ENCODE results near the gene TXNDC5.
A peak's percentile ranks its signal among the peaks of the same experiment; 100 is the strongest.

The TXNDC5 gene

DNA sequence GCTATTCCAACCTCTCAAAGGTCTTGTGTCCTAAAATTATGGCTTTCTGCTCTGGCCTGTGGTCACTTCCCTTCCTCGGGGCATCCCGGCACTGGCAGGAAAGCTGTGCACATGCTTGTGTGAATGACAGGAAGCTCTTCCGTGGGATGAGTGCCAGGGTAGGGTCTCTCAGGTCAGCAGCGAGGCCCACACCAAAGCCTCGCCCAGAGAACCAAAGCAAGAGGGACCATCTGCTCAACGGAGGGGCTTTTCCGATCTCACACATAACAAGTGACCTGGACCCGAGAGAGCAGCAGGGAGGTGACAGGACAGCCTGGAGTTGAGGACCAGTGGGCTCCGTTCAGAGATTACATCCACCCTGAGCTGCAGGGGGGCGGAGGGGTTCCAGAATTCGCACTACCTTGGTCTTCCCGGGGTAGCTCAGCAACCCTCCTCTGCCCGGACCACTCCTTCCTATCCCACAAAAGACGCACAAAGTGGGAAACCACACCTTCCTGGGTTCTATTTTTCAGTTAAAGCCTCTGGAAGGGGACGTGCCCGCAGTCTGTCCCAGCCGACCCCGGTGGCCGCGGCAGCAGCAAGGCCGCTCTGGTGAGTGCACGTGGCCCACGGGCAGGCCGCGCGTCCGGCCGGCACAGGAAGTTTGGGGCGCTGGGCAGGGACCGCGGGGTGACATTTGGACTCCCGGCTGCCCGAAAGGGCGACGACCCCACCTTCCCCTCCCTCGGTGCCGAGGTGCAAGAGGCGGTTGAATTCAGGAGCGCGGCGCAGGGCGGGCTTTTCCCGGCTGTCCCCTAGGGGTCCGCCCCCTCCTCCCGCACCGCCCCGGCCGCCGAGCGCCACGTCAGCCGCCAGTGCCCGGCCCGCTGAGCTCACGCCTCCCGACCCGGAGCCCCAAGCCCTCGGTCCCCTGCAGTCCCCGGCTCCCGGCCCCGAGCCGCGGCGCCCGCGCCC lies 988 bp downstream of the TXNDC5 start:
- no peaks in the 10 kb centered on the region for H3K27me3 ChIP-seq (replicated peaks; ENCODE audit: insufficient read depth, low read length)
- TF ChIP-seq EZH2phosphoT487 (IDR thresholded peaks at IDR 0.05; ENCODE audit: low read length) (no peak), EZH2 (optimal IDR thresholded peaks at IDR 0.05; ENCODE audit: low read depth, low read length) (no peak)
- TF ChIP-seq, protein P1, sequence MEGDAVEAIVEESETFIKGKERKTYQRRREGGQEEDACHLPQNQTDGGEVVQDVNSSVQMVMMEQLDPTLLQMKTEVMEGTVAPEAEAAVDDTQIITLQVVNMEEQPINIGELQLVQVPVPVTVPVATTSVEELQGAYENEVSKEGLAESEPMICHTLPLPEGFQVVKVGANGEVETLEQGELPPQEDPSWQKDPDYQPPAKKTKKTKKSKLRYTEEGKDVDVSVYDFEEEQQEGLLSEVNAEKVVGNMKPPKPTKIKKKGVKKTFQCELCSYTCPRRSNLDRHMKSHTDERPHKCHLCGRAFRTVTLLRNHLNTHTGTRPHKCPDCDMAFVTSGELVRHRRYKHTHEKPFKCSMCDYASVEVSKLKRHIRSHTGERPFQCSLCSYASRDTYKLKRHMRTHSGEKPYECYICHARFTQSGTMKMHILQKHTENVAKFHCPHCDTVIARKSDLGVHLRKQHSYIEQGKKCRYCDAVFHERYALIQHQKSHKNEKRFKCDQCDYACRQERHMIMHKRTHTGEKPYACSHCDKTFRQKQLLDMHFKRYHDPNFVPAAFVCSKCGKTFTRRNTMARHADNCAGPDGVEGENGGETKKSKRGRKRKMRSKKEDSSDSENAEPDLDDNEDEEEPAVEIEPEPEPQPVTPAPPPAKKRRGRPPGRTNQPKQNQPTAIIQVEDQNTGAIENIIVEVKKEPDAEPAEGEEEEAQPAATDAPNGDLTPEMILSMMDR (IDR thresholded peaks at IDR 0.05; ENCODE audit: low read length): no peak
- no peaks in the 10 kb centered on the region for H4K20me1 ChIP-seq (ENCODE audit: insufficient read depth, low read length)
- H3K79me2 ChIP-seq (ENCODE audit: low read length): peaks cover 93% of the 10 kb centered on the region
- peak overlapping the region; percentile 94 for H3K4me3 ChIP-seq (ENCODE audit: low read length)
- peak overlapping the region; percentile 100 for H3K27ac ChIP-seq (ENCODE audit: low read length)
- no peaks in the 10 kb centered on the region for H3K9me3 ChIP-seq (replicated peaks; ENCODE audit: insufficient read depth, low read length)
- H3K36me3 ChIP-seq (replicated peaks; ENCODE audit: insufficient read depth, low read length): peaks cover 41% of the 10 kb centered on the region
- peak; percentile 36 for DNase-seq
- peak overlapping the region; percentile 100 for H3K9ac ChIP-seq (ENCODE audit: low read length)
- H2AFZ ChIP-seq (ENCODE audit: low read length): no peak overlapping the region
- no peaks in the 10 kb centered on the region for H3K9me2 ChIP-seq (replicated peaks; ENCODE audit: insufficient read depth, low read length)
- H3K4me2 ChIP-seq (ENCODE audit: low read depth, low read length): peak overlapping the region; percentile 100
- peaks cover 86% of the 10 kb centered on the region for H3F3A ChIP-seq (ENCODE audit: insufficient read depth, low read length)
- H3K4me1 ChIP-seq (ENCODE audit: low read length): peaks cover 44% of the 10 kb centered on the region

DNA sequence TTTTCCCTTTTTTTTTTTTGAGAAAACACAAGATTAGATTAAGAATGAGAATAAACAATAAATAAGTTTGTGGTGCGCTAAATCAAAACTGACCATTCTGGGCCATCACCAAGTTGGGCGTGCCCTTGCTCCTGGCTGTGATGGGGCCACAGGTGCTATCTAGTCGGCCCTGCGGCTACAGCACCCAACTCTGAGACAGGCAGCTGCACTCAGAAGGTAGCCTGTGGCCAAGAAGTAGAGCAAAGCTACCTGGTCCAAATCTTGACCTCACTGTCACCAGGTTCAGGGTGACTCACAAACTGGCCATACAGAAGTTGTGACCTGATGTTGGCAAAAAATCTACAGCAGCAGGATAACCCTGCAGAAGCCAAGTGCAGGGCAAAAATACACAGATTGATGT lies 3.4 kb downstream of the TXNDC5 start:
- H3K79me2 ChIP-seq (ENCODE audit: low read length): peaks cover 93% of the 10 kb centered on the region

DNA sequence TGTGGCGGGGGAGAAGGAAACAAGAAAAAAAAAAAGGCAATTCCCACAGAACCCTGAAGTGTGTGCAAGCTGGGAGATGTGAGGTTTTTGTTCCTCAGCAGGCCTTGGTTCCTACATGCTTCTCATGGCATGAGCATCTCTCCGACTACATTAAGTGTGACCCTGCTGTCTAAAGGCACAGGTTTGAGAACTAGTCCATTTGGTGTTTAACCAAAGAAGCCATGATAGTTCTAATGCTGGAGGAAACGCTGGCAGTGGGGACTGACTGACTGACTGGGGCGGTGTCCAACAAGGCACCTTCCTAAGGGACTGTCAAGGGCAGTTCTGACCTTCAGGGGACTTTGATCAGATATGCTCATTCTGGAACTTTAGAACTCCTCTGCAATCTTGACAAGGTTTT lies 3.8 kb downstream of the TXNDC5 start:
- Histone ChIP-seq H3K9ac (ENCODE audit: low read length) (peak overlapping the region; percentile 100), H3K4me3 (ENCODE audit: low read length) (peak overlapping the region; percentile 94), H3K79me2 (ENCODE audit: low read length) (peaks cover 93% of the 10 kb centered on the region), H3K9me3 (replicated peaks; ENCODE audit: insufficient read depth, low read length) (no peaks in the 10 kb centered on the region), H3K4me2 (ENCODE audit: low read depth, low read length) (peak overlapping the region; percentile 100), H3F3A (ENCODE audit: insufficient read depth, low read length) (peaks cover 89% of the 10 kb centered on the region), H3K27ac (ENCODE audit: low read length) (peak overlapping the region; percentile 100), H3K9me2 (replicated peaks; ENCODE audit: insufficient read depth, low read length) (no peaks in the 10 kb centered on the region), H4K20me1 (ENCODE audit: insufficient read depth, low read length) (no peaks in the 10 kb centered on the region), H3K36me3 (replicated peaks; ENCODE audit: insufficient read depth, low read length) (peaks cover 61% of the 10 kb centered on the region), H2AFZ (ENCODE audit: low read length) (no peak overlapping the region), H3K27me3 (replicated peaks; ENCODE audit: insufficient read depth, low read length) (no peaks in the 10 kb centered on the region), H3K4me1 (ENCODE audit: low read length) (peaks cover 44% of the 10 kb centered on the region)
- DNase-seq: peak; percentile 43
- TF ChIP-seq, protein P1 (IDR thresholded peaks at IDR 0.05; ENCODE audit: low read length): no peak
- TF ChIP-seq EZH2phosphoT487 (IDR thresholded peaks at IDR 0.05; ENCODE audit: low read length) (no peak), EZH2 (optimal IDR thresholded peaks at IDR 0.05; ENCODE audit: low read depth, low read length) (no peak)

More for the DNA sequence above, 3.4 kb downstream of the TXNDC5 start:
- Histone ChIP-seq H3K36me3 (replicated peaks; ENCODE audit: insufficient read depth, low read length) (peaks cover 61% of the 10 kb centered on the region), H2AFZ (ENCODE audit: low read length) (no peak overlapping the region), H3K4me2 (ENCODE audit: low read depth, low read length) (peak overlapping the region; percentile 100), H3K9me2 (replicated peaks; ENCODE audit: insufficient read depth, low read length) (no peaks in the 10 kb centered on the region), H3F3A (ENCODE audit: insufficient read depth, low read length) (peaks cover 89% of the 10 kb centered on the region), H4K20me1 (ENCODE audit: insufficient read depth, low read length) (no peaks in the 10 kb centered on the region), H3K4me1 (ENCODE audit: low read length) (peaks cover 44% of the 10 kb centered on the region), H3K27ac (ENCODE audit: low read length) (peak overlapping the region; percentile 100), H3K27me3 (replicated peaks; ENCODE audit: insufficient read depth, low read length) (no peaks in the 10 kb centered on the region), H3K4me3 (ENCODE audit: low read length) (peak overlapping the region; percentile 94), H3K9me3 (replicated peaks; ENCODE audit: insufficient read depth, low read length) (no peaks in the 10 kb centered on the region), H3K9ac (ENCODE audit: low read length) (peak overlapping the region; percentile 100)
- peak; percentile 57 for DNase-seq
- TF ChIP-seq EZH2phosphoT487 (IDR thresholded peaks at IDR 0.05; ENCODE audit: low read length): no peak
- TF ChIP-seq EZH2 (optimal IDR thresholded peaks at IDR 0.05; ENCODE audit: low read depth, low read length): no peak
- TF ChIP-seq, protein P1 (IDR thresholded peaks at IDR 0.05; ENCODE audit: low read length): no peak

All from MM.1S (cell line).